GM21526 (cell line): ENCODE data around the gene MSRB3.
"Not testable (repeated sequence)": the region's sequence is repeated elsewhere in the genome, so short reads cannot be mapped to it uniquely, and the experiment has no call there.

ENCODE experiments used
- ATAC-seq: cut with Tn5 transposase; IDR thresholded peaks from one replicate; pipeline ENCODE4 v1.9.1; 2021; ENCODE audit warnings: moderate library complexity; ENCODE audit not compliant: unreplicated experiment, low FRiP score

The MSRB3 gene

DNA sequence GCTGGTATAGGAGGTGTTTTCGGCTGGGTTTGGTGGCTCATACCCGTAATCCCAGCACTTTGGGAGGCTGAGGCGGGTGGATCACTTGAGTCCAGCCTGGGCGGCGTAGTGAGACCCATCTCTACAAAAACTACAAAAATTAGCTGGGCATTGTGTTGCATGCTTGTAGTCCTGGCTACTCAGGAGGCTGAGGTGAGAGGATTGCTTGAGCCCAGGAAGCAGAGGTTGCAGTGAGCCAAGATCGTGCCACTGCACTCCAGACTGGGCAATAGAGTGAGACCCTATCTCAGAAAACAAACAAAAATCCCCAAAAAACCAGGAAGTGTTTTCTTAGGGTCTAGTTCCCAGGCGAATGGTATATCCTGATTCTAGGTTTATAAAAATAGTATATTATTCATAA is 7.0 kb downstream of the MSRB3 start:
- not testable (repeated sequence) for ATAC-seq

DNA sequence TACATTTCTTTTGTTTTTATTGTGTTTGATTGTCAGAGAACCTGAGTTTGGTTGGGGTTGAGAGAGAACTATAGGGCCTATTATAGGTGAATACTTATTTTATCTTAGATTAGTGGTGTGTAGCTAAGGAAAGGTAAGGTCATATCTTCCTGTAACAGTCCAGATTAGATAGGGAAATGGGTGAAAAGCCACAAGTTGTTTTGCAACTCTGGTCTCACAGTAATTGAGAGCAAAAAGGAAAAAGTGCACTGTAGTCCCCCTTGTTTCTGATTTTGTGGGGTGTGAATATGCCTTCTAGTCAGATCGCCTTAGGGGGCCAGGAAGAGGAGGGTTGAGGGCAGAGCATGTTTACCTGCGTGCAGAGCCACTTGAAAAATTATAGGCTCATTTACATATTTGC is 8.9 kb downstream of the MSRB3 start:
- no peak for ATAC-seq

GRCh38 chr12:65292241-65292640 is 13.8 kb downstream of the MSRB3 start:
- ATAC-seq, result no peak

DNA sequence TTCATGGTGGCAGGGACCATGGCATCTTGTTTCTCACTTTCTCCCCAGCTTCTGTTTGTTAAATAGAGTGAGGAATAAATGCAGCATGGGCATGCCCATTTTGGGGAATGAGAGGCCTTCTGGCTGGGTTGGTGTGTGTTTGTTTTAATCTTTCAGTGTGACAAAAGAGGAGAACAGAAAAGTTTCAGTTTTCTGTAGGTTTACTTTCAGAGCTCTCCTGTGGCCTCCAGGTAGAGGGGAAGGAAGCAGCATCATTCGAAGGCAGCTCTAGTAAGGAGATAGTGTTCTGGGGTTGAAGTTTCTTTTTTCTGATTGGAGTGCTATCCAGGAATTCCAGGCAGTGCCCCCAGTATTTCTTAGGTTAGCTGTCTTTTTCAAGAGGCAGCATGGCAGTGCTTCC is 15.3 kb downstream of the MSRB3 start:
- peak; percentile 71 for ATAC-seq

- no peak for ATAC-seq
These were observed 16.3 kb downstream of the MSRB3 start for GRCh38 chr12:65294641-65295262.

- ATAC-seq, result no peak
These were observed 18.2 kb downstream of the MSRB3 start for GRCh38 chr12:65296508-65297265.

DNA sequence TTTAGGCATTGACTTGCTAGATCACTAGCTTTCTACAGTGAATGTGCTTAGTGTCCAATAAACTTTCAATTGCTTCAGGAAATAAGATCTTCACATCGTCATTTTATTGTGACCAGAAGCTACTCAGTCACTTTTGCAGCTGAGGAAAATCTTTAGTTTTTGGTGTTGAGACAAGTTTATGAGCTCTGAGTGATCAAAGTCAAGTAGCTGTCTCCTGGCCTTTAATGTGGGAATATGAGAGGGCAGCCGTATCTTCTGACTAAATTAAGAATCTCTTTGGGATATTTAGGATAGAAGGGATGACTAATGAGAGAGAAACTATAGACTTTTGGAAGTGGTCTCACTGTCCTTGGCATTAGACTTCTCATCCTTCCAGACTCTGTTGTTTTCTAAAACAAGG is 21.6 kb downstream of the MSRB3 start:
- ATAC-seq, result no peak

DNA sequence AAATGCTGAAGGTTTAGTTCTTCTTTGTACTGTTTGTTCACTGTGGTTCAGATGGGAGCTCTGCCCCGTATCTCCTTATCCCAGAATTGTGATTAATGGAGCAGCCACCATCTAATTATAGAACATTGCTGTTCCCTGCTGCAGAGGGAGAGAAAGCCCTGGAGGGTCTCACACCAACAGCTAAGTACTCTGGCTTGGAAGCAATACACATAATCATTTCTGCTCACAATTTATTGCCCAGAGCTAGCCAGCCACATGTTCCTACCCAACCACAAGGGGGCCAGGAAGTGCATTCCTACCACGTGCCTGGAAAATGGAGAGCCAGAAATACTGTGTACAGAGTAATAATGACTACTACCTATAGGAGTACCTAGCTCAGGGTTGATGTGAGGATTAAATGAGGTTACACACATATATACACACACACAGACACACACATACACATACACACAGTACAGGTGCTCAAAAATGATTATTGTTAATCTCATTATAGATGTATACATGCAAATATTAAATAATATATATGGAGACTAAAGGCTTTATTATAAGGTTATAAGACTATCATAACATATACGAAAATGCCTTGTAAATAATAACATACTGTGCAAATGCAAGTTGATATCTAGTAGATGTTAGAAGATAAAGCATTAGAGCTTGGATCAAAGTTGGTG is 22.3 kb downstream of the MSRB3 start:
- no peak for ATAC-seq

- ATAC-seq, result no peak
These were observed 24.4 kb downstream of the MSRB3 start for GRCh38 chr12:65302891-65303290.

- no peak for ATAC-seq
These were observed 27.0 kb downstream of the MSRB3 start for GRCh38 chr12:65305346-65305950.

DNA sequence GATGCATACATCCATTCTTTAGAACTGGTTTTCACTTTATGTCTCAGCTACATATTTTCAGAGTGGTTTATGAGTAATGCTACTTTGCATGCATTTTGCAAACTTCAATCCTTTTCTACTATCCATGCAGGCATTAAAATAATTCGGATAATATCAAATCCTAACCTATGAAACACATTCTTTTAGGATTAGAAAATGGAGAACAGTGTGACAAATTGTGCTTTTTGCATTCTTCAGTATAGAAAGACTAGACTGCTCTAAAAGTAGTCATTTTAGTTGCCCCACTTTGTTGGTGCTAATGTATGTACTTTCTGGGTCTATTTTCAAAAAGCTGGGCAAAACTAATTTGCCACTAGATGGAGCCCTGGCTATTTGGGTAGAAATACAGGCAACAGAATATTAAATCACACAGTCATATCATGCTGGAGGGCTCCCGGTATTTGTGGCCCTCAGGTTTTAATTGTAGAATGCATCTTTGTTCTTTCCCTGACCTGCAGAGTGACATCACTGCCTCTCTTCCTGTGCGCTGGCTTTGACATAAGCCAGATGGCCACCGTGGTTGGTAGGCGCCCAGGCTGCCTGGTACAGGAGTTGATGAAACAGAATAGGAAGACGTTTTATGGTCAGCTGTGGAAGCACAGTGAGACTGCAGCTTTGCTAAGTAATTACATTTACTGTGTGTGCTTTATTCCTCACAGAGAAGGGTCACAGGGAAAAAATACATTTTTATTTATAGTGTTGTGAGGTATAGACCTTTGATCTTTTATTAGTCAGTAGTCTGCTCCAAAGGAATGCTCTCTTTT is 28.1 kb downstream of the MSRB3 start:
- no peak for ATAC-seq

- ATAC-seq, result no peak
These were observed 28.7 kb downstream of the MSRB3 start for GRCh38 chr12:65307169-65307501.

DNA sequence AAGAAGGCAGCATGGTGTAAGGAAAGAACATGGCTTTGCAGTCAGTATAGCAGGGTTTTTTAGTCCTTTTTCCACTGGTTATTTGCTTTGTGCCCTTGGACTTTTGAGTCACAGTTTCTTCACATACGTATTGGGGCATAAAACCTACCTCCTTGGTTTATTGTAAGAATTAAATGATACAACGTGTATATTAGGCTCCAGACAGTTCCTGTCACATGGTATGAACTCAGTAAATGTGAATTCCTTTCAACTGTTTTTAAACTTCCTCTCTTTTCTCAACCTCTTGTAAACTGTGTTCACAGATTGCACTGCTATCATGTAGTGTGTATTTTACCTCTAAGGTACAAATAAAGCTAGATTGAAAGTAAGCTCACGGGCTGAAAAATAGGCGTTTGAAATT is 29.5 kb downstream of the MSRB3 start:
- no peak for ATAC-seq

DNA sequence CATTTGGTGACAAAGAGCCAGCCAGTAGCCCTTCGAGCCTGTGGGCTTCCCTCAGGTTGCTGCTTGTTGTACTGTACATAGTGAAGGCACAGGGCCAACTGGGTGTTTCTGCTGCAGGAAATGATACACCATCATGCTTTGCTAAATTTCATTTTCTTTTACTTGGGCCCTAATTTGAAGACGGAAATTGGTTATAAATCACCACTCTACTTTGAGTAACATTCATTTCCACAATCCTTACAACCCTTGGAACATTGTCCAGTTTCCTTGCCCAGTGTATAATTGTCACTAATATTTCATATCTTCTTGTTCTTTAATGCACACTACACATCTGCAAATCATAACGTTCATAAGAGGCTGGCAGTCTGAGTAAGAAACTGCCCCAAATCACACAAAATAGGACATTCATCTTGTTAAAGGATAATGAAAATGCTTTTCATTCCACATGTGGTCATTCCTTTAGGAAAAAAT is 30.2 kb downstream of the MSRB3 start:
- ATAC-seq, result no peak

DNA sequence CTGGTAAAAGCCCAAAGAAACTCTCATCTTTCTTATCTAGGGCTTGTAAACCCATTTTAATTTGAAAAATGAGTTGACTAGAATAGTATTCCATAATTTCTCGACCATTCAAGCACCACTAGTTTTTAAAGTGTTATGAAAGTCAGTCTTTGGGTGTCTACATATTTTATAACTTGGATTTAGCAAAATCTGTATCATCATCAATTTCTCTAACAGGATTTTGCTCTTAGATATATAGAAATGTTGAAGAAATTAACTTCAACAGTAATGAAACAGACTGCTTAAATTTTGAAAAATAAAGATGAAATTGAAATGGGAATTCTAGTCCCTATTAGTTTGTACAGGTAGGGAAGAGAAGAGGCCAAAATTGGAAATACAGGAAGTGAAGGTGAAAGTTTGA is 32.8 kb downstream of the MSRB3 start:
- ATAC-seq, result no peak

- ATAC-seq, result no peak
These were observed 35.3 kb downstream of the MSRB3 start for GRCh38 chr12:65313719-65314317.

- ATAC-seq, result not testable (repeated sequence)
These were observed 36.8 kb downstream of the MSRB3 start for GRCh38 chr12:65315238-65315637.

DNA sequence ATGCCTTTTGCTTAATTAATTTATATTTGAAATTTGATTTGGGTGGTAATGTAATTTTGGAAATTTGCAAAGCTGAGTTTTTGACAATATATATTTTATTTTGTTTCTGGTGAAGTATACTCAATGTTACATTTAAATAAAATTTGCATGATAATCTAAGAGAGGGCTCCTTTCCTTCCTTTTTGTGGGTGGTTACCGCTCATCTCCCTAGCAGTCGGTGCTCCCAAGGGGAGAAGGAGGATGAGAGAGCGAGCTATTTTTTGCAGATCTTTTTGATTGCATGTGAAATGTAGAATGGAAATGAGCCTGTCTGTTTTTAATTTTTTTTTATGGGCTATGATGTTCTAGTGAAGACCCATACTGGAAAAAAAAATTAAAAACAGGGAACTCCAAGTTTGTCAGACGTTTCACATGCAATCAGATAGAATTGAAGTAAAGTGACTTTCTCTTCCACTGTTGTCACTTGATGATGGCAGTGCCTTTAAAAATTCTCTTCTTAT is 39.8 kb downstream of the MSRB3 start:
- ATAC-seq, result no peak

DNA sequence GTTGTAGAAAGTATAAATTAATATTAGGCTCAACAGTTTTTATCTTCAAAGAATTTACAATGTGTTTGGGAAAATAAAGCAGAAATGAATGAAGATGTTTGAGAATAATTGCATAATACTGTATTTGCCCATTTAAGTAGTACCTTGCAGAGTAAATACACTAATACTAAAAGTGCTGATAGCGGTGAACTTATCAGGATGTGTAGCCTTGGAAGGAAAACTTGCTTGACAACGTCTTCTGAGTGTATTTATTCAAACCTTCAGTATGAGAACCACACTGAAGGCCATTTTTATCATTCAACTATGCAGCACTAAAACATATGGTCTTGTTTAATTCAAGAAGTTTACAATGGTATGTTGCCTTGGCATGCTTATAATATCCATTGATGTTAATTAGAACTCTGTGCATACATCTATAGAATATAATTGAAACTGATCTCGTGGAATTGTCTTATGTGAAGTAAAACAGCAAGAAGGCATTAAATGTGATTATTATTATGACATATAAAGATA is 41.3 kb downstream of the MSRB3 start:
- no peak for ATAC-seq

GRCh38 chr12:65323070-65323469 is 44.6 kb downstream of the MSRB3 start:
- no peak for ATAC-seq
